Mononuclear cell (primary cell): ENCODE measurements around the gene ACACA. TPM values are rescaled to one million over a fixed set of nuclear protein-coding genes. Genes with fewer than 3 reads are reported as not detected.
"Not testable (repeated sequence)": the region's sequence is repeated elsewhere in the genome, so short reads cannot be mapped to it uniquely, and the experiment has no call there.

Source experiments
- H3K27me3 ChIP-seq: 2 replicates; pipeline ENCODE4 v1.6.0; 2011; ENCODE audit warnings: low read length, control low read depth; ENCODE audit not compliant: insufficient read depth
- H3K4me1 ChIP-seq: 2 replicates; pipeline ENCODE4 v1.5.1; 2011; ENCODE audit warnings: mild to moderate bottlenecking, low read length, control low read depth; ENCODE audit not compliant: insufficient read depth
- H3K4me3 ChIP-seq: 2 replicates; pipeline ENCODE4 v1.5.1; 2011; ENCODE audit warnings: mild to moderate bottlenecking, low read length, moderate library complexity
- H3K9me3 ChIP-seq: 2 replicates; pipeline ENCODE4 v1.5.1; 2011; ENCODE audit warnings: low read depth, mild to moderate bottlenecking, control low read depth, low read length
- total RNA-seq: library from RNA; depleted of rRNA; stranded (reverse); fragments of >200 nt; gene quantifications from one replicate; pipeline ENCODE4 v1.2.3, GENCODE V29; 2012

The ACACA gene
- total RNA-seq, 1 donor: 21.9 TPM

DNA sequence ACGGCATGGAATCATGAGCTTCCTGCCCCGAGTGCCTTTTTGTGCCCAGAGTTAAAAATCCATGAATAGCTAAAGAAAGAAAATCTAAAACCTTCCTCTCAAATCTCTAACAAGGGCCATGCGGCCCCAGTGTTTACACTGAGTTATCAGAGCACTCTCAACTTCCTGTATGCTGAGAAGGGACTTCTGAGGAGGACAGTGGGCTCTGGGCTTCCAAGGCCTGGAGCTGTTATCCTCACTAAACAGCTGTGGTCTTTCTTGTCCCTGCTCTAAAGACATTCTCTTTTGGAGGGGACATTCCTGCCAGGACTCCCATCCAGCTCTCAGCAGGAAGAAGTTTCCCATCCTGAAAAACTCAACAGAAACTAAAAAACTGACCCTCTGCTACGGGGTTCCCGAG lies 322.3 kb downstream of the ACACA start:
- H3K4me1 ChIP-seq: peaks cover 11% of the 10 kb centered on the region
- H3K27me3 ChIP-seq: no peaks in the 10 kb centered on the region
- H3K4me3 ChIP-seq: no peak overlapping the region

DNA sequence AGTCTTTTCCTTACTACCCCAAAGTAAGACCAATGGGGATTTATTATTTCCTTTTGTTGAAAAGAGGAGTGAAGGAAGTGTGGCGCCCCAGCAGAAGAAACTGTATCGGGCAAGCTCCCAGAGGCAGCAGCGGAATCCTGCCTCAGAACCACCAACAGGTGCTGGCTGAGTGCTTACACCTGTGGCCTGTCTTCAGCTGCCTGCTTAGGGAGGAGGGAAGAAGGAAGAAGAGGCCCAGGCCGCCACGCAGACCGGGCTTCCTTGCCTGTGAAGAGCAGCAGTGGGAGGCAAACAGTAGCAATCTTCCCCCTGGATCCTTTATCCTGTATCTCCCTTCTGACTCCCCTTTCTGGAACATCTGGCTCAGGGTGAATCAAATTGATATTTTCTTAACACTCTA lies 323.2 kb downstream of the ACACA start:
- no peaks in the 10 kb centered on the region for H3K27me3 ChIP-seq
- no peaks in the 10 kb centered on the region for H3K9me3 ChIP-seq
- H3K4me1 ChIP-seq: peaks cover 2% of the 10 kb centered on the region
- H3K4me3 ChIP-seq: no peak overlapping the region

More for the DNA sequence above, 322.3 kb downstream of the ACACA start:
- H3K9me3 ChIP-seq: no peaks in the 10 kb centered on the region

DNA sequence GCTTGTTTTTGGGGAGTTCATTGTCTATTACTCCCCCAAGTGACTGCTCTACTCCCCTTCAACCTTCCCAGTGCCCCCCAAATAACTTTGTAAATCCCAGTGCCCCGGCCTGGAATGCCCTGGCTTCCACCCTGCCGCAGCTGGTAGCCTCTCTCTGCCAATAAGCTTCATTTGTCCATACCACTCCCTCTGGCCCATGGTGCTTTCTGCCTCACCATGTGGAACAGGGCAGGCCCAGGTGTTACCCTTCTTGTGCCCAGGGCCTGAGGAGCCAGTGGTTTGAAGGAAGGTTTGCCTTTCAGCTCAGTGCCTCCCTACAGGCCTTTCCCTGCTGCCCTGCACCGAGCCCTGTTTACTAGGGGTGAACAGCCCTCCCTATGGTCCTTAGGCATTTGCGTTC lies 323.7 kb downstream of the ACACA start:
- H3K4me3 ChIP-seq: no peak overlapping the region
- H3K27me3 ChIP-seq: no peaks in the 10 kb centered on the region
- no peaks in the 10 kb centered on the region for H3K4me1 ChIP-seq
- no peaks in the 10 kb centered on the region for H3K9me3 ChIP-seq

DNA sequence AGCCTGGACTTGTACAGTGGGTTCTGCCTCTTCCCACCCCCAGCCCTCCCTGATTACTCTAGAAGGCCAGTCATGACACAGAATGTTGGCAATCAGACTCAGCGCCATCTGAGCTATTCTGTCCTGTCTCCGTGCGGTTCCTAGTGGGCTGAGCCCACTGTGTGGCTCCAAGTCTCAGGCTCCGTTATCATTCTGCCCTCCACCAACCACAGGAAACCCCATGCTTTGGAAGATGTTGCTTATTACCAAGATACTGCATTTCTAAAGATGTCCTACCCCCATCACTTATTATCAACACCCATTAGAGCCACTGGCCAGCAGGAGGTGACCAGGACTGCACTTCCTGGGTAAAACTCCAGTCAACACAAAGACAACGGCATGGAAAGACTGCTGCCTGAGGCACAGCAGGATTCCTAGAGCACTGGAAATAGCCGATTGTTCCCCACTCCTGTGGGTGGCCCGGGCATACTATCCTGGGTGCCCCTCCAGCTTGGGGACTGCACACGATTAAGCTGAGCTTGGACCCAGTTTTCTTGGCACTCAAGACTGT lies 324.2 kb downstream of the ACACA start:
- no peaks in the 10 kb centered on the region for H3K27me3 ChIP-seq
- H3K4me3 ChIP-seq: no peak overlapping the region
- no peaks in the 10 kb centered on the region for H3K9me3 ChIP-seq
- no peaks in the 10 kb centered on the region for H3K4me1 ChIP-seq

DNA sequence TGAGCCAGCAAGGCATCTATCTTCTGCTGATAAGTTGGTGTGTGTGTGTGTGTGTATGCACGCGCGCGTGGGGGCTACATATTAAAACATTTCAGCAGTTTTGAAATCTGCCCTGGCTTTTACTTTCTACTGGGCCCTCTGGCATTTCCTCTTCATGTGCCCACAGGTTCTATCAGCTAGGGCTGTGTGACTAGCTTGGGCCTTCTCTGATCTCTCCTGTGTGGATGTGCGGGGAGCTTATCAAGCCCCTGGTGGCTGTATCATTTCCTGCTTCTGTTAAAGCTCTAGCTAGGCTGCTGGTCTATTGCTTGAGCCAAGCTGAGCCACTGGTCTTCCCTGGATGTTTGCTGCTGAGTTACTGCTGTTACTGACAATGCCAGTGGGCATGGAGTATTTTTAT lies 325.3 kb downstream of the ACACA start:
- Histone ChIP-seq H3K4me1 (no peaks in the 10 kb centered on the region), H3K4me3 (no peak overlapping the region), H3K27me3 (no peaks in the 10 kb centered on the region), H3K9me3 (no peaks in the 10 kb centered on the region)

DNA sequence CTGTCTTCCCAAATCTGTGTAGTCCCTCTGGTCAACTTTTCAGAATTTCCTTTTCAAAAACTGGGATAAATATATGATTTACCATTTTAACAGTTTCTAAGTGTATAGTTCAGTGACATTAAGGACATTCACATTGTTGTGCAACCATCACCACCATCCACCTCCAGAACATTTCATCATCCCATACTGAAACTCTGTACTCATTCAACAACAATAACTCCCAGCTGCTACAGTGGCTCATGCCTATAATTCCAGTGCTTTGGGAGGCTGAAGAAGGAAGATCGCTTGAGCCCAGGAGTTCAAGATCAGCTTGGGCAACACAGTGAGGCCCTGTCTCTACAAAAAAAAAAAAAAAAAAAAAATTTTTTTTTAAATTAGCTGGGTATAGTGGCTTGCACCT lies 326.9 kb downstream of the ACACA start:
- Histone ChIP-seq H3K4me1 (no peaks in the 10 kb centered on the region), H3K4me3 (no peak overlapping the region), H3K27me3 (no peaks in the 10 kb centered on the region), H3K9me3 (no peaks in the 10 kb centered on the region)

DNA sequence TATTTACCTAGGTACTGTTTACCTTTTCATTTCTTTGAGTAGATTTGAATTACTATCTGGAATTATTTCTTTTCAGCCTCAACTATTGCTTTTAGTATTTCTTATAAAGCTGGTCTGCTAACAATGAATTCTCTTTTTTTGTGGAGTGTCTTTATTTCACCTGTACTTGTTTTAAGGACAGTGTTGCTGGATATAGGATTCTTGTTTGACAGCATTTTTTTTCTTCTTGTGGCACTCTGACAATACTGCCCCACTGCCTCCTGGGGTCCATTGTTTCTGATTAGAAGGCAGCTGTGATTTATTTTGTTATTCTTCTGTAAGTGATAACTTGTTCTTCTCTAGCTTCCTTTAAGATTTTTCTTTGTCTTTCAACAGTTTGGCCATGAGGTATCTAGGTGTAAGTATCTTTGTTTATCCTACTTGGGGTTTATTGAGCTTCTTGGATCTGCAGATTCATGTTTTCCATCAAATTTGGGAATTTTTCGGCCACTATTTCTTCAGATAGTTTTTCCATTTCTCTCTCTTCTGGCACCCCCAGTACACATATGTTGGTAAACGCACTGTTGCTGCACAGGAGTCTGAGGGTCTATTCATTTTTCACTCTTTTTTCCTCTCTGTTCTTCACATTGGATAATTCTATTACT lies 327.4 kb downstream of the ACACA start:
- Histone ChIP-seq H3K27me3 (no peaks in the 10 kb centered on the region), H3K9me3 (no peaks in the 10 kb centered on the region), H3K4me3 (no peak overlapping the region)

DNA sequence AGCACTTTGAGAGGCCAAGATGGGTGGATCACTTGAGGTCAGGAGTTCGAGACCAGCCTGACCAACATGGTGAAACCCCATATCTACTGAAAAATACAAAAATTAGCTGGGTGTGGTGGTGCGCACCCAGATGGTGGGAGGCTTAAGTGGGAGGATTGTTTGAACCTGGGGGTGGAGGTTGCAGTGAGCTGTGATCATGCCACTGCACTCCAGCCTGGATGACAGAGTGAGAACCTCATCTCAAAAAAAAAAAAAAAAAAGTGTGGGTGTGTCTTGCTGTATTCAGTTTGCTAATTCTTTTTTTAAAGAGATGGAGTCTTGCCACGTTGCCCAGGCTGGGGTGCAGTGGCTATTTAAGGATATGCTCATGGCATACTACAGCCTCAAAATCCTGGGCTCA lies 333.2 kb downstream of the ACACA start:
- H3K4me3 ChIP-seq, H3K27me3 ChIP-seq, H3K4me1 ChIP-seq, H3K9me3 ChIP-seq: not testable (repeated sequence)

More for the DNA sequence above, 327.4 kb downstream of the ACACA start:
- H3K4me1 ChIP-seq: no peaks in the 10 kb centered on the region

DNA sequence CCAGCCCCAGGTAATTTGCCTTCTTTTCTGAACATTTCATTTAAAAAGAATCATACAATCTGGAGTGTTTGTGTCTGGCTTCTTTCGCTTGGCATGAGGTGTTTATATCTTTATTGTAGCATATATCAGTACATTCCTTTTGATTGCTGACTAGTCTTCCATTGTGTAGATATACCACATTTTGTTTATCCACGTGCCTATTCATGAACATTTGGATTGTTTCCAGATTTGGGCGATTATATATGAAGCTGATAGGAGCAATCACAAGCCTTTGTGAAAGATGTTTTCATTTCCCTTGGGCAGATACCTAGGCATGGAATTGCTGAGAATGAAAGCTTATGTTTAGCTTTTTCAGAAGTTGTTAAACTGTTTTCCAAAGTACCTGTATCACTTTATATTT lies 337.5 kb downstream of the ACACA start:
- H3K4me1 ChIP-seq: no peaks in the 10 kb centered on the region
- H3K27me3 ChIP-seq: no peaks in the 10 kb centered on the region
- H3K9me3 ChIP-seq: no peaks in the 10 kb centered on the region
- H3K4me3 ChIP-seq: no peak overlapping the region

DNA sequence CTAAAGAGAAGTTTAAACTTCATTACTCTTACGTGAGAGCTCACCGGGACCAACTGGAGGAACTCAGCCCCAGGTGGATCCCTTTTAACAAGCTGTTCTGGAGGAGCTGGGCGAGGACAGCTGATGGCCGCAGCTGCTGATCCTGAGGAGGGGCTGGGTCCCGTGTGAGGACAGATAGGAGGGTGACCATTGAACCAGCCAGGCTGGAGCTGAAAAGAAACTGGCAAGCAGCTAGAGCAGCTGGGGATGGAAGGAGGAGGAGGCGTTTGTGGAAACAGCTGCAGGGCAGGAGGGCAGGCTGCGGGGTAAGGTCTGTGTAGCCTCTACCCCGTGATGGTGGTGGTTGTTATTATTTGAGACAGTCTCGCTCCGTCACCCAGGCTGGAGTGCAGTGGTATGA lies 338.4 kb downstream of the ACACA start:
- no peaks in the 10 kb centered on the region for H3K27me3 ChIP-seq
- H3K4me3 ChIP-seq: no peak overlapping the region
- no peaks in the 10 kb centered on the region for H3K9me3 ChIP-seq
- no peaks in the 10 kb centered on the region for H3K4me1 ChIP-seq

DNA sequence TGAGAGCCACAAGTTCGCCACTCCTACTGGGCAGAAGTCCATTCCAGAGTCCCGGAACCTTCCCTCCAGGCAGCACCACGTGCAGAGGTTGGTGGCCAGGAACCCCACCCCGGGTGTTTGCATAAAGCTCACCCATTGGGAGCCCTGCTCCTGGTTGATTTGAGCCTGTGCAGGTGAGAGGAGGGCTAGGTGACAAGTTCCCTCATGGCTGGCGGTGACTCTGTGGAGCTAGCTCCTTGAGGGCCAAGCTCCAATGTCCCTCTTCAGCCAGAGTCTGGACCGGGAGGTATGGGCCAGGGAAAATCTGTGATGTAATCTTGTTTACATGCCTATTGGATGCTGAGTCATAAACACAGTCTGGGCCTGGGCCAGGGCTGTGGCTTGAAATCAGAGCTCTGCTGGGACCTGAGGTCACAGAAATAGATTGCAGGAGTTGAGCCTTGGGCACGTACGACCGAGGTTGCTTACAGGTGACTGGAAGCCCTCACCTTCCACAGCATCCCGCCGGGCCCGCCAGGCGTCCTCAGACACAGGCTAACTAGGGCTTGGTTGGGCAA lies 339.0 kb downstream of the ACACA start:
- H3K9me3 ChIP-seq: no peaks in the 10 kb centered on the region
- no peaks in the 10 kb centered on the region for H3K27me3 ChIP-seq
- no peaks in the 10 kb centered on the region for H3K4me1 ChIP-seq
- H3K4me3 ChIP-seq: no peak overlapping the region

DNA sequence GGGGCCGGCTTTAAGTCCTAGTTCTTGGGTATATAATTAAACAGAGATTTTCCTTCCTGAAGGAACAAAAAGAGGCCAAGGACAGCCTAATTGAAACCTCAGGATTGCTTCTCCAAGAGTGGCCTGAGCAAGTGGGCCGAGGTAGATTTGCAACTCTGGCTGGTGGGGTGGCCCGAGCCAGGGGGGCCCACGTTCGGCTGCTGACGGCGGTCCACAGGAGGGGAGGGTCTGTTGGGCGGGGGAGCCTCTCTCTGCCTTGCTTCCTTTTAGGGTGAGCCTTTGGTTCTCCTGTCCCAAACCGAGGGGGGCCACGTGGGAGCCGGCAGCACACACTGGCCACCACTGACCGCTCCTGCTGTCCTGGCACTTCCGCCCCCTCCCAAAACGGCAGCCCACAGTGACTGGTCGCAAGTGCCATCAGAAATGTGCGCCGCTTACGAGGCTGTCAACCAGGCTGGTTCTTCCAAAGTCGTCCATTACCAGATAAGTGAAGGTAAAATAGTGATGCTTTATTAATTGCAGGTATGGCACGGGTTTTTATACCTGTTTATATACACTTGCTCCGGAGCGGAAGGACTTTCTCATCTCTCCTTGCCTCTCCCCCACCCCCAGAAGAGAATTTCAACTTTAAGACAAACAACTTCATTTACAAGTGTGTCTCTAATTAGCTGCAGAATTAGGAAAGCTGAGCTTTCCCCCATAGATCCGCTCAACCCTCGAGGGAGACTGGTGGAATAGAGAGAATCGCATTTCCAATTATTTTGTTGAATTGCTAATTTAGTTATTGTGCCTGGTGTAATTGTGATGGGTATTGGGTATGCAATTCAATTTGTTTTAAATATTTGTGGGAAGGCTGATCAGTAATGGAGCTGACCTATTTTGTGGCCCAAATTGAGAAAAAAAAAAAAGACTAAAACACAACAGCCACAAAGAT lies 340.0 kb downstream of the ACACA start:
- Histone ChIP-seq H3K9me3 (no peaks in the 10 kb centered on the region), H3K27me3 (no peaks in the 10 kb centered on the region), H3K4me3 (no peak overlapping the region), H3K4me1 (no peaks in the 10 kb centered on the region)

DNA sequence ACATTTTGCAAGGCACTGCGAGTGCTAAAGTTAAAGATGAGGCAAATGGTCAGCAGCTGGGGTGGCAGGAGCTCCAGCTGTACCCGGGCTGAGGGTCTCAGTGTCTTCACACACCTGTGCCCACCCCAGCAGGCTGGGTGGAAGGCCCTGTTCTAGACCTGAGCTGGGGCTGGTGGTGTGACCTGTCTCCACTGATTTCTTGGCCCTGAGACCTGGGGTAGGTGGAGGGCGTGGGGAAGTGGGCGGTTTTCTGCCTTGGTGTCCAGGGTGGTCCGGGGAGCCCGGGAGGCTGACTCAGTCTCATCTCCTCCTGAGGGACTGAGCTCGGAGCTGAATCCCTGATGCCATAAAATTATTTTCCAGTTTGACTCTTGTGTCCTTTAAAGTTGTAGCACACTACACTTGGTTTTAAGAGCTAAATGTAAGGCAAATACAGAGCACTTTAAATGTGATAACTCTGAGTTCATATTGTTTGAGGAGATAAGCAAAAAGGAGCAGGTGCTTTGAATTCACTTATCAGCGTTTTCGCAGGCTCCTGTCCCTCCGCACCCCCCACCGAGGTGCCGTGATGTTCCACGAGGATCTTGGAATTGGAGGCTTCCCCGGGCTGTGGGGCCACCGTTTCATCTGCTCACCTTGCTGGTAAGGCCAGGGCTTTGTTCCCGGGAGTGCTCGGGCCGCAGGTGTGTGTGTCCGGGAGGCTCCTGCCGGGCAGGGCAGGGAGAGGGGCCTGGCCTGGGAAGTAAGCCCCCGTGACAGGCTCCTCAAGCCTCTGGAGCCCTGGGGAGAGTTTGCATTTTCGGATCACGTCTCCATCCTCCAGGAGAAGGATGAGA lies 340.9 kb downstream of the ACACA start:
- no peaks in the 10 kb centered on the region for H3K4me1 ChIP-seq
- no peaks in the 10 kb centered on the region for H3K9me3 ChIP-seq
- H3K4me3 ChIP-seq: no peak overlapping the region
- no peaks in the 10 kb centered on the region for H3K27me3 ChIP-seq

DNA sequence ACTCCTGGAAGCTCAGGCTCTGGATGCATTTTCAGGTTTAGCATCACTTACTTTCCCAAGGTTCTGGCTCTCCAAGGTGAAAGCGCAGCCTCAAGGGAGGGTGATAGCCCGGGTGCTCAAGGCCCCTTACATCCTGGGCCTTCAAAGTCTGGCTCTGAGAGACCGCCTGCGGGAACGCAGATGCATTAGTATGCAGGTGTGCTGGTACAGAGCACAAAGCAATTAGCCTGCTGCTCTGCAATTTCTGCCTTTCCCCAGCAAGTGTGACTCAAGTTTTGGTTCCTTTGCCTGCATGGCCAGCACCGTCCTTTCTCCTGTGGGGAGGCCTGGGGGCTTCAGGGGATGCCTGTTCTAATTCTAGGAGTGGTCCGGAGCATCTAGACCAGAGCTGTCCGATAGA lies 341.7 kb downstream of the ACACA start:
- Histone ChIP-seq H3K4me1 (no peaks in the 10 kb centered on the region), H3K4me3 (no peak overlapping the region), H3K27me3 (no peaks in the 10 kb centered on the region), H3K9me3 (no peaks in the 10 kb centered on the region)
